Skeletal muscle tissue (tissue), 4 donors: ENCODE measurements around the gene MEGF6. TPM values are rescaled to one million over a fixed set of nuclear protein-coding genes. Genes with fewer than 3 reads are reported as not detected.

ENCODE experiments used
- H3K27ac ChIP-seq: one replicate; pipeline ENCODE4 v1.7.0; 2013; ENCODE audit warnings: mild to moderate bottlenecking, low read depth, low read length, inconsistent platforms
- H3K27me3 ChIP-seq, 3 donors: one replicate each; pipeline ENCODE4 v1.7.0; 2013; ENCODE audit warnings: low read length in 3 of 3; ENCODE audit not compliant: control insufficient read depth in 3 of 3, insufficient read depth in 3 of 3
- H3K36me3 ChIP-seq, 3 donors: one replicate each; pipeline ENCODE4 v1.7.0; 2013; ENCODE audit warnings: low read length in 3 of 3; ENCODE audit not compliant: control insufficient read depth in 3 of 3, insufficient read depth in 3 of 3
- H3K4me1 ChIP-seq, 3 donors: one replicate each; pipeline ENCODE4 v1.7.0; 2013; ENCODE audit warnings: low read length in 3 of 3, mild to moderate bottlenecking in 3 of 3; ENCODE audit not compliant: control insufficient read depth in 3 of 3, insufficient read depth in 3 of 3
- H3K4me3 ChIP-seq, 3 donors: one replicate each; pipeline ENCODE4 v1.7.0; 2013; ENCODE audit warnings: low read length in 3 of 3
- H3K9ac ChIP-seq, 3 donors: one replicate each; pipeline ENCODE4 v1.7.0; 2013; ENCODE audit warnings: low read length in 3 of 3, mild to moderate bottlenecking in 3 of 3, moderate library complexity in 2 of 3, low read depth in 1 of 3
- H3K9me3 ChIP-seq, 3 donors: one replicate each; pipeline ENCODE4 v1.7.0; 2013; ENCODE audit warnings: low read length in 3 of 3; ENCODE audit not compliant: control insufficient read depth in 3 of 3
- total RNA-seq: library from RNA; depleted of rRNA; stranded (reverse); fragments of >200 nt; gene quantifications from one replicate; pipeline ENCODE4 v1.2.3, GENCODE V29; 2014
- donor health status: Osteomylitis.

The MEGF6 gene
- total RNA-seq, 1 donor from 2014 or later, result 10.4 TPM

GRCh38 chr1:3504151-3504821 lies 107.0 kb downstream of the MEGF6 start:
- Histone ChIP-seq H3K4me3 (peak overlapping the region in 2 of 3 donors; percentile 40 to 68), H3K27ac (peak overlapping the region; percentile 94), H3K36me3 (no peaks in the 10 kb centered on the region), H3K9me3 (no peaks in the 10 kb centered on the region), H3K9ac (peak overlapping the region; percentile 64 to 85 (median 68)), H3K27me3 (no peaks in the 10 kb centered on the region), H3K4me1 (peaks cover 19 to 42% (median 38%) of the 10 kb centered on the region in 3 donors)

- H3K4me1 ChIP-seq, result peaks cover 19 to 42% (median 38%) of the 10 kb centered on the region in 3 donors
- H3K9ac ChIP-seq, result peak overlapping the region in 1 of 3 donors; percentile 45
- H3K27ac ChIP-seq, result peak overlapping the region; percentile 94
- no peaks in the 10 kb centered on the region for H3K36me3 ChIP-seq
- H3K27me3 ChIP-seq, result no peaks in the 10 kb centered on the region
- no peaks in the 10 kb centered on the region for H3K9me3 ChIP-seq
- H3K4me3 ChIP-seq, result no peak overlapping the region
Observed at GRCh38 chr1:3503525-3503886, 107.8 kb downstream of the MEGF6 start.

GRCh38 chr1:3502641-3503524 lies 108.4 kb downstream of the MEGF6 start:
- Histone ChIP-seq H3K9ac (no peak overlapping the region), H3K4me3 (no peak overlapping the region), H3K27ac (no peak overlapping the region), H3K27me3 (no peaks in the 10 kb centered on the region), H3K9me3 (no peaks in the 10 kb centered on the region), H3K36me3 (no peaks in the 10 kb centered on the region), H3K4me1 (peaks cover 19 to 42% (median 38%) of the 10 kb centered on the region in 3 donors)

GRCh38 chr1:3501856-3502640 lies 109.3 kb downstream of the MEGF6 start:
- Histone ChIP-seq H3K27ac (no peak overlapping the region), H3K36me3 (no peaks in the 10 kb centered on the region), H3K4me1 (peaks cover 19 to 42% (median 38%) of the 10 kb centered on the region in 3 donors), H3K9me3 (no peaks in the 10 kb centered on the region), H3K9ac (peak overlapping the region in 1 of 3 donors; percentile 16), H3K4me3 (no peak overlapping the region), H3K27me3 (no peaks in the 10 kb centered on the region)

GRCh38 chr1:3501437-3501836 lies 109.9 kb downstream of the MEGF6 start:
- Histone ChIP-seq H3K36me3 (no peaks in the 10 kb centered on the region), H3K27ac (no peak overlapping the region), H3K4me1 (peaks cover 19 to 44% (median 38%) of the 10 kb centered on the region in 3 donors), H3K9ac (no peak overlapping the region), H3K4me3 (no peak overlapping the region), H3K9me3 (no peaks in the 10 kb centered on the region), H3K27me3 (no peaks in the 10 kb centered on the region)

- no peak overlapping the region for H3K9ac ChIP-seq
- no peak overlapping the region for H3K4me3 ChIP-seq
- H3K4me1 ChIP-seq, result peaks cover 19 to 44% (median 29%) of the 10 kb centered on the region in 3 donors
Observed at GRCh38 chr1:3500265-3500835, 111.0 kb downstream of the MEGF6 start.

GRCh38 chr1:3499611-3500010 lies 111.7 kb downstream of the MEGF6 start:
- Histone ChIP-seq H3K36me3 (no peaks in the 10 kb centered on the region), H3K27me3 (no peaks in the 10 kb centered on the region), H3K4me3 (no peak overlapping the region), H3K9ac (no peak overlapping the region), H3K4me1 (peaks cover 13 to 37% (median 22%) of the 10 kb centered on the region in 3 donors), H3K9me3 (no peaks in the 10 kb centered on the region), H3K27ac (no peak overlapping the region)

More at GRCh38 chr1:3500265-3500835, 111.0 kb downstream of the MEGF6 start:
- Histone ChIP-seq H3K36me3 (no peaks in the 10 kb centered on the region), H3K27me3 (no peaks in the 10 kb centered on the region), H3K9me3 (no peaks in the 10 kb centered on the region), H3K27ac (no peak overlapping the region)

GRCh38 chr1:3498986-3499385 lies 112.3 kb downstream of the MEGF6 start:
- Histone ChIP-seq H3K4me1 (peaks cover 7 to 31% (median 16%) of the 10 kb centered on the region in 3 donors), H3K9ac (no peak overlapping the region), H3K27me3 (no peaks in the 10 kb centered on the region), H3K27ac (no peak overlapping the region), H3K36me3 (no peaks in the 10 kb centered on the region), H3K9me3 (no peaks in the 10 kb centered on the region), H3K4me3 (no peak overlapping the region)

GRCh38 chr1:3498246-3498930 lies 112.9 kb downstream of the MEGF6 start:
- H3K4me1 ChIP-seq, result peaks cover 3 to 25% (median 11%) of the 10 kb centered on the region in 3 donors
- no peaks in the 10 kb centered on the region for H3K27me3 ChIP-seq
- H3K9ac ChIP-seq, result no peak overlapping the region
- no peaks in the 10 kb centered on the region for H3K9me3 ChIP-seq
- H3K27ac ChIP-seq, result no peak overlapping the region
- H3K36me3 ChIP-seq, result no peaks in the 10 kb centered on the region
- H3K4me3 ChIP-seq, result no peak overlapping the region
